Measurements from ENCODE around the gene HK1.

Gene HK1

GRCh38 chr10:69253171-69253570, 25.1 kb upstream of the HK1 start:
- H3K27ac ChIP-seq (ENCODE audit: insufficient read depth, low read length, poor library complexity, severe bottlenecking), result no peak overlapping the region
- H3K36me3 ChIP-seq (ENCODE audit: control insufficient read depth, insufficient read depth, low read length), result no peaks in the 10 kb centered on the region
- DNase-seq, result no peak

GRCh38 chr10:69254877-69255276, 23.4 kb upstream of the HK1 start:
- H3K9me3 ChIP-seq (ENCODE audit: control insufficient read depth, low read length), result no peaks in the 10 kb centered on the region
- no peak for DNase-seq
- no peaks in the 10 kb centered on the region for H3K4me1 ChIP-seq (ENCODE audit: control insufficient read depth, insufficient read depth, low read length, poor library complexity, severe bottlenecking)
- H3K4me3 ChIP-seq (ENCODE audit: insufficient read depth, low read depth, low read length, poor library complexity, severe bottlenecking), result no peak overlapping the region
- no peak overlapping the region for H3K27ac ChIP-seq (ENCODE audit: insufficient read depth, low read length, poor library complexity, severe bottlenecking)
- H3K36me3 ChIP-seq (ENCODE audit: control insufficient read depth, insufficient read depth, low read length), result no peaks in the 10 kb centered on the region
- H3K27me3 ChIP-seq (replicated peaks; ENCODE audit: control insufficient read depth, insufficient read depth, low read length, poor library complexity, severe bottlenecking), result no peaks in the 10 kb centered on the region

More at GRCh38 chr10:69253171-69253570, 25.1 kb upstream of the HK1 start:
- Histone ChIP-seq H3K4me3 (ENCODE audit: insufficient read depth, low read depth, low read length, poor library complexity, severe bottlenecking) (no peak overlapping the region), H3K4me1 (ENCODE audit: control insufficient read depth, insufficient read depth, low read length, poor library complexity, severe bottlenecking) (no peaks in the 10 kb centered on the region), H3K9me3 (ENCODE audit: control insufficient read depth, low read length) (no peaks in the 10 kb centered on the region), H3K27me3 (replicated peaks; ENCODE audit: control insufficient read depth, insufficient read depth, low read length, poor library complexity, severe bottlenecking) (no peaks in the 10 kb centered on the region)

GRCh38 chr10:69259547-69260243, 18.6 kb upstream of the HK1 start:
- Histone ChIP-seq H3K9me3 (ENCODE audit: control insufficient read depth, low read length) (no peaks in the 10 kb centered on the region), H3K27me3 (replicated peaks; ENCODE audit: control insufficient read depth, insufficient read depth, low read length, poor library complexity, severe bottlenecking) (no peaks in the 10 kb centered on the region), H3K4me1 (ENCODE audit: control insufficient read depth, insufficient read depth, low read length, poor library complexity, severe bottlenecking) (no peaks in the 10 kb centered on the region), H3K27ac (ENCODE audit: insufficient read depth, low read length, poor library complexity, severe bottlenecking) (no peak overlapping the region), H3K36me3 (ENCODE audit: control insufficient read depth, insufficient read depth, low read length) (no peaks in the 10 kb centered on the region), H3K4me3 (ENCODE audit: insufficient read depth, low read depth, low read length, poor library complexity, severe bottlenecking) (no peak overlapping the region)
- DNase-seq, result no peak

- Histone ChIP-seq H3K9me3 (ENCODE audit: control insufficient read depth, low read length) (no peaks in the 10 kb centered on the region), H3K27me3 (replicated peaks; ENCODE audit: control insufficient read depth, insufficient read depth, low read length, poor library complexity, severe bottlenecking) (no peaks in the 10 kb centered on the region), H3K36me3 (ENCODE audit: control insufficient read depth, insufficient read depth, low read length) (no peaks in the 10 kb centered on the region), H3K4me3 (ENCODE audit: insufficient read depth, low read depth, low read length, poor library complexity, severe bottlenecking) (no peak overlapping the region), H3K4me1 (ENCODE audit: control insufficient read depth, insufficient read depth, low read length, poor library complexity, severe bottlenecking) (no peaks in the 10 kb centered on the region), H3K27ac (ENCODE audit: insufficient read depth, low read length, poor library complexity, severe bottlenecking) (no peak overlapping the region)
- DNase-seq, result no peak
Observed at GRCh38 chr10:69261184-69261583, 17.1 kb upstream of the HK1 start.

GRCh38 chr10:69262292-69262751, 16.0 kb upstream of the HK1 start:
- no peaks in the 10 kb centered on the region for H3K9me3 ChIP-seq (ENCODE audit: control insufficient read depth, low read length)
- no peaks in the 10 kb centered on the region for H3K27me3 ChIP-seq (replicated peaks; ENCODE audit: control insufficient read depth, insufficient read depth, low read length, poor library complexity, severe bottlenecking)
- no peak for DNase-seq
- H3K4me3 ChIP-seq (ENCODE audit: insufficient read depth, low read depth, low read length, poor library complexity, severe bottlenecking), result no peak overlapping the region
- H3K36me3 ChIP-seq (ENCODE audit: control insufficient read depth, insufficient read depth, low read length), result no peaks in the 10 kb centered on the region
- no peak overlapping the region for H3K27ac ChIP-seq (ENCODE audit: insufficient read depth, low read length, poor library complexity, severe bottlenecking)
- no peaks in the 10 kb centered on the region for H3K4me1 ChIP-seq (ENCODE audit: control insufficient read depth, insufficient read depth, low read length, poor library complexity, severe bottlenecking)

GRCh38 chr10:69265521-69265920, 12.8 kb upstream of the HK1 start:
- Histone ChIP-seq H3K27me3 (replicated peaks; ENCODE audit: control insufficient read depth, insufficient read depth, low read length, poor library complexity, severe bottlenecking) (no peaks in the 10 kb centered on the region), H3K4me1 (ENCODE audit: control insufficient read depth, insufficient read depth, low read length, poor library complexity, severe bottlenecking) (no peaks in the 10 kb centered on the region), H3K9me3 (ENCODE audit: control insufficient read depth, low read length) (no peaks in the 10 kb centered on the region), H3K4me3 (ENCODE audit: insufficient read depth, low read depth, low read length, poor library complexity, severe bottlenecking) (no peak overlapping the region), H3K27ac (ENCODE audit: insufficient read depth, low read length, poor library complexity, severe bottlenecking) (no peak overlapping the region), H3K36me3 (ENCODE audit: control insufficient read depth, insufficient read depth, low read length) (no peaks in the 10 kb centered on the region)
- no peak for DNase-seq

- H3K27ac ChIP-seq (ENCODE audit: insufficient read depth, low read length, poor library complexity, severe bottlenecking), result no peak overlapping the region
- DNase-seq, result no peak
- no peaks in the 10 kb centered on the region for H3K36me3 ChIP-seq (ENCODE audit: control insufficient read depth, insufficient read depth, low read length)
- no peaks in the 10 kb centered on the region for H3K9me3 ChIP-seq (ENCODE audit: control insufficient read depth, low read length)
- H3K4me1 ChIP-seq (ENCODE audit: control insufficient read depth, insufficient read depth, low read length, poor library complexity, severe bottlenecking), result no peaks in the 10 kb centered on the region
- H3K4me3 ChIP-seq (ENCODE audit: insufficient read depth, low read depth, low read length, poor library complexity, severe bottlenecking), result no peak overlapping the region
- no peaks in the 10 kb centered on the region for H3K27me3 ChIP-seq (replicated peaks; ENCODE audit: control insufficient read depth, insufficient read depth, low read length, poor library complexity, severe bottlenecking)
Observed at GRCh38 chr10:69268761-69269416, 9.4 kb upstream of the HK1 start.

- Histone ChIP-seq H3K27ac (ENCODE audit: insufficient read depth, low read length, poor library complexity, severe bottlenecking) (no peak overlapping the region), H3K4me1 (ENCODE audit: control insufficient read depth, insufficient read depth, low read length, poor library complexity, severe bottlenecking) (no peaks in the 10 kb centered on the region), H3K36me3 (ENCODE audit: control insufficient read depth, insufficient read depth, low read length) (no peaks in the 10 kb centered on the region), H3K27me3 (replicated peaks; ENCODE audit: control insufficient read depth, insufficient read depth, low read length, poor library complexity, severe bottlenecking) (no peaks in the 10 kb centered on the region), H3K9me3 (ENCODE audit: control insufficient read depth, low read length) (no peaks in the 10 kb centered on the region), H3K4me3 (ENCODE audit: insufficient read depth, low read depth, low read length, poor library complexity, severe bottlenecking) (no peak overlapping the region)
- DNase-seq, result no peak
Observed at GRCh38 chr10:69269761-69270160, 8.5 kb upstream of the HK1 start.

GRCh38 chr10:69270990-69271389, 7.3 kb upstream of the HK1 start:
- no peak overlapping the region for H3K4me3 ChIP-seq (ENCODE audit: insufficient read depth, low read depth, low read length, poor library complexity, severe bottlenecking)
- H3K36me3 ChIP-seq (ENCODE audit: control insufficient read depth, insufficient read depth, low read length), result no peaks in the 10 kb centered on the region
- no peaks in the 10 kb centered on the region for H3K27me3 ChIP-seq (replicated peaks; ENCODE audit: control insufficient read depth, insufficient read depth, low read length, poor library complexity, severe bottlenecking)
- DNase-seq, result no peak
- H3K27ac ChIP-seq (ENCODE audit: insufficient read depth, low read length, poor library complexity, severe bottlenecking), result no peak overlapping the region
- no peaks in the 10 kb centered on the region for H3K9me3 ChIP-seq (ENCODE audit: control insufficient read depth, low read length)
- no peaks in the 10 kb centered on the region for H3K4me1 ChIP-seq (ENCODE audit: control insufficient read depth, insufficient read depth, low read length, poor library complexity, severe bottlenecking)

GRCh38 chr10:69272624-69273023, 5.7 kb upstream of the HK1 start:
- H3K36me3 ChIP-seq (ENCODE audit: control insufficient read depth, insufficient read depth, low read length), result no peaks in the 10 kb centered on the region
- H3K27ac ChIP-seq (ENCODE audit: insufficient read depth, low read length, poor library complexity, severe bottlenecking), result no peak overlapping the region
- no peaks in the 10 kb centered on the region for H3K9me3 ChIP-seq (ENCODE audit: control insufficient read depth, low read length)
- H3K4me1 ChIP-seq (ENCODE audit: control insufficient read depth, insufficient read depth, low read length, poor library complexity, severe bottlenecking), result no peaks in the 10 kb centered on the region
- H3K4me3 ChIP-seq (ENCODE audit: insufficient read depth, low read depth, low read length, poor library complexity, severe bottlenecking), result no peak overlapping the region
- no peak for DNase-seq
- no peaks in the 10 kb centered on the region for H3K27me3 ChIP-seq (replicated peaks; ENCODE audit: control insufficient read depth, insufficient read depth, low read length, poor library complexity, severe bottlenecking)

Measured in effector memory CD4-positive, alpha-beta T cell (primary cell).